Measurements from ENCODE around the gene ATXN7L1.

ATXN7L1 gene

DNA sequence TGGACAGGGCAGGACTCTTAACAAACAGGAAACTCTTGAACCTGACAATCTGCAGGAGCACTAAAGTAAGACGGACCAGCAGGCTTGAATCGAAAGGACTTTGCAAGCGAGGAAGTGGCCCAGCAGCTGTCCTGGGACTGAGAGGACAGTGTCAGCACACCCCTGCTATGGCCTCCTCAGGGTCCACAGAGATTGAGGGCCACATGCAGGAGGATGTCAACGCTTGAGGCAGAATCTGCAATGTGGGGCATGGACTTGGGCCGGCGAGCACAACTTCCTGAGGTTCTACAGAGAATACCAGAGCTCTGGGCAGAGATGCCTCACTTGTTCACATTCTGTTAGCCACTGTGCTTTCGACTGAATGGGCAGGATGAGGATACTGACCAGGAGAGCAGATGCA lies 210.7 kb downstream of the ATXN7L1 start:
- no peak for DNase-seq

DNA sequence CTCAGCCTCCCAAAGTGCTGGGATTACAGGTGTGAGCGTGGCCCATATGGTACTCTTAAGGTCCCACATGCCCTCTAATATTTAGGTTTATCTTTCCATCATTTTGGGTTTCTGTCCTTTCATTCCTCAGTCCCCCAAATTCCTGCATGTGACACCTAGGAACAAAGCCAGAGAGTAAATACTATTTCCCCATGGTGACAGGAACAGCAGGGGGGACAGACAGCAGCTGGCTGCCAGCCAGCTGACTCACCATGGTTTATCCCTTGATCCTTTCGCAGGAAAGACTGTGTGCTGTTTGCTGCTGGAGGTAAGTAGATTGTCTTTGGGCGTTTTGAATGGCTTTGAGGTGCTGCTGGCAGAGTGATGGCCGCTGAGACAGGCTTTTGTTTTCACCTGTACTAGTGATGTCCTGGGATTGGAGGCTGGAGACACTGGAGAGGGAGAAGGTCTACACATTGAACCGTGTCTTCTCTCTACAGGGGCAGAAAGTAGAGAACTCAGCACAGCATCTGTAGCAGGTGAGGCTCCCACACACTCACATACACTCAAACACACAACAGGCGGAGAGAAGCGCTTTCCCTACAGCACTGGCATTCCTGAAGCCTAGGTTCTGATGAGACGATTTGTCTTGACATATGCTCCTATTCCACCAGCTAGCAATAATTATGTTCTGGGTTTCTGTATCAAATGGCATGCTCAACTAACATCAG lies 211.4 kb downstream of the ATXN7L1 start:
- no peak for DNase-seq

DNA sequence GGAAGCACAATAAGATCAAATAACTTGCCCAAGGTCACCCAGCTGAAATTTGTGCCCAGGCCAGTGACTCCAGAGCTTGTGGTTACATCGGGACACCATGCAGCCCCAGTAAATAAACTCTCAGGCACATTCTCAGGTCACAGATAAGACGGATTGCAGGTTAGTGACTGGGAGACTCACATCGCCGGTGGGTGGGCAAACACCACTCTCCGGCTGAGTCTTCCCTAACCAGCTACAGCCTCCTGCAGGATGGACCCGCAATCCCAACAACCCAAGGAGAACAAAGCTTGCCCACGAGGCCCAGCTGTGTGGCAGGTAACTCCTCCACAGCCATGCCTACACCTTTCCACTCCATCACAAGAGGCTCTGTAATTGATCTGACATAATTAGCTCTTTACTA lies 213.4 kb downstream of the ATXN7L1 start:
- DNase-seq: no peak

DNA sequence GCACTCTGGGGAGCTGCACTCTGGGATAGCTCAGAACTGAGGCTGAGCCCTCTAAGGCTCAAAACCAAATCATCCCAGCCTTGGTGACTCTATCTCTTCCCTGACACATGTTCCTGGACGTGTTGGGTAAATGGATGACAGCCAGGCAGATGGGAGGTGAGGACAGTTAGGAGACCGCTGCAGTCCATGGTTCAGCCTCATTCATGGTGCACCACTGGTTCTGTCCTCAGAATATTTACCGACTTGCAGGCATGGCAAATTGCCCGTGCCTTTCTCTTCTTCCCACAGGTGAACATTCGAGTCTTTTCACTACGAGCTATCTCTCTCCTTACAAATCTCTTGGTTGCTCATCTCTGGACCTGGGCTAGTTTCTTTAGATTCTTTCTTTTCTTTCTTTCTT lies 214.8 kb downstream of the ATXN7L1 start:
- no peak for DNase-seq

DNA sequence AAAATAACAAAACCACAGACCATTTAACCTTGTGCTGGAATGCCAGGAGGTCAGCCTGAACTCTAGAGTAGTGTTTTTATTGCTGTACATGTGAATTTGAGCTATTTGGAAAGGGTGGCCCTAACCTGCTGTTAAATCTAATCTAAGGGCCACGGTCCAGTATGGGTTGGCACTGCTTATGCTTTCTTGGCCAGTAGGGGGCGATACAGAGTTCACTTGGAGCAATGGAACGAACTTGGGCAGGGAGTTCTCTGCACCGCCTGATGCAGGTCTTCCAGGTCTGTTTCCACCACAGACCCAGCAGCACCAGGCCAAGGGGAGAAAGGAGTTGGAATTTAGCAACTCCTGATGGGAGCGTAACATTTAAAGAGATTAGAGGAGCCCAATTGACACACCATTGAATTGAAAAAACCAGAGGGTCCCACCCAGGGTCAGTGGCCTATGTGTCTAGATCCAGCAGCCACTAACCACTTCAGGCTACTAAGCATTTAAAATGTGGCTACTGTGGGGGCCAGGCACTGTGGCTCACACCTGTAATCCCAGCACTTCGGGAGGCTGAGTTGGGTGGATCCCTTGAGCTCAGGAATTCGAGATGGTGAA lies 219.4 kb downstream of the ATXN7L1 start:
- no peak for DNase-seq

DNA sequence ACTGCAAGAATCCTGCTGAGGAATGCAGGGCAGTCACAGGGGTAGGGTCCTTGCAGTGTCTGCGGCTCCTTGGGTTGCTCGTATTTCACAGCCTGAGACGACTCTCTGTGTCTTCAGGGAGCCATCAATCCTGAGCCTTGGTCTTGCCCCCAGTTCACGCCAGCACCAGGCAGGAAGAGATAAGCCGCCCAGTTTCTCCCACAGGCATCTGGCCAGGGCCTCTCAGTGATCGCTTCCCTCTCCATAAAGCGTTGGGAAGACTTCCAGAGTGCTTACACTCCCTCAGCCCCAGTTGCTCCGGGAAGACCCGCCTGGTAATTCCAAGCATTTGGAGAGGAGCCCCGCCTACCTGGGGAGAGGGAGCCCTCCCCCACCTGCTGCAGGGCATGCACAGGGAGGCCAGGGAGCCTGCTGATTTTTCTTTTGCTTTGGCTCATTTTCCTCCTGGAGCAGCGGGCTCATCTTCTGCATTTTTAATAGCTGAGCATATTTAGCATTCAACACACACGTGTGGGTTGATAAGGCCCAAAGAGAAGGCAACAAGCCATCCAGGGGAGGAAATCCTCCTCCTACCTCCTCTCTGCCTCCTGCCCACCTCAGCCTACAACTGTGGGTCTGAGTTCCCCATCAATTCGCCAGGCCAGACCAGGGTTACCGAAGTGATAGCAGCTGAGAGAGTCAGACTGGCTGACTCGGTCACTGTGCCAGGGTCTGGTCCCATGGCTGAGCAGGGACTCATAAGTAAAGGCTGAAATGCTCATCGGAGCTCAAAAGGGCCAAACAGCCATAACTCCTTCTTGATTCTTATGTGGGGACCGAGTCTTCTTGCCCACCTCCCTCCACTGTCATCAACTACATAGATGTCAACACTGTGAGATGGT lies 220.7 kb downstream of the ATXN7L1 start:
- no peak for DNase-seq

DNA sequence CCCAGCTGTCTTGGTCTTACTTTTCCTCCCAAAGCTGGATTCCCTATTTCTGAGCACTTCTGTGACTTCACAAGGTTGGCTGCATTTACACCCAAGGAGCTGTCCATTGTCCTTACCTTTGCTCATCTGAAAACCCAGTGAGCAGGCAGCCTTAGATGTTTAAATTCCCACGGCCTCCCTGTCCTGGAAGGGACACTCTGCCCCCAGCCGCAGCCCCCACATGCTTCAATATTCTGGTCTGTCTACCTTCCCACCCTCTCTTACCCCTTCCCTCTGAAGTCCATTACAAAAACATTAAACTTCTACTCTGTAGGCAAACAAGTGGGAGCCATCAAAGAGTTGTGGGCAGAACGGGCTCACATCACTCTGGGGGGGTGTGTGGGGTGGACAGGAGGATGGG lies 221.3 kb downstream of the ATXN7L1 start:
- DNase-seq: no peak

DNA sequence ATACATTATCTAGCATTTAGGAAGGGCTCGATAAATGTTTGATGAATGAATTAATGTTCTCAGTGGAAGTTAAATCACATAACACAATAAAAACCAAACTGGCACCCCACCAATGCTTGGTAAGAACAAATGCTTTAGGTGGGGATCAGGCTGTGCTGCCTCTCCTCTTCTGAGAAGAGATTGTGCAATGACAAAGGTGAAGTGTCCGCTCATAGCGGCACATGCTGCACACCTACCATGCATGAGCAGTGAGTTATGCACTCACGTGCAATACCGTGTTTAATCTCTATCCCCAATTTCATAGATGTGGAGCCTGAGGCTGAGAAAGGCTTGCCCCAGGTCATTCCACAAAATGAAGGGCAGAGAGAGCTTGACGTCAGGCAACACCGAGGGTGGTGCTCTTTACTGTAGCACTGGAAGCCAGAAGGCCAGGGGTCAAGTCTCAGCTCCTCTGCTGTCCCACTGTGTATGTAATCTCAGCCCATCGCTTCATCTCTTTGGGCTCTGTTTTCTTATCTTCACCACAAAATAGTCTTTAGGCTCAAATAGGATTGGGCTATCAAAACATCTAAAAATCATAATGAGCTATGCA lies 222.2 kb downstream of the ATXN7L1 start:
- no peak for DNase-seq

DNA sequence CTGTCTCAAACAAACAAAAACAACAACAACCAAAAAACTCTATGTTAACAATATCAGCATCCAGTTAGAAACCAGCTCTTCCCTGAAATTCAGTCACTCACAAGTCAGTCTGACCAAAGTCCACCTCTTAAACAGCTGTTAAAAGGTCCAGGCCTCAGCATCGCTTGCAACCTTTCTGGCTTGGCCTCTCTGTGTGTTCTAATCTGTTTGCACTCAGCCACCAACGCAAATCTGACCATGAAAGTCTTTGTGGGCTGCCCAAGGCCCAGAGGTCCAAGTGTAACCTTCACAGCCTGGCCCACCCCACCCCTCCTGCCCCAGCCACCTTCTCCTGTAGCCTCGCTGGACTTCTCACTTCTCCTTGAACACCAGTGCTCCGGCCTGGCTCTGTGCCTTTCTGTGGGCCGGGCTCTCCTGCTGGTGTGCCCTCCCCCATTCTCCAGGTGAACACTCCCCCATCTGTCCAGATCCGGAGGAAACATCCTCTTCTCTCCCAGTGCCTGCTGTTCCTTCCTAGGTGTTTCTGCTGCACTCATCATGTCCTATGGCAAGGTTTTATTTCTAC lies 222.9 kb downstream of the ATXN7L1 start:
- DNase-seq: no peak

DNA sequence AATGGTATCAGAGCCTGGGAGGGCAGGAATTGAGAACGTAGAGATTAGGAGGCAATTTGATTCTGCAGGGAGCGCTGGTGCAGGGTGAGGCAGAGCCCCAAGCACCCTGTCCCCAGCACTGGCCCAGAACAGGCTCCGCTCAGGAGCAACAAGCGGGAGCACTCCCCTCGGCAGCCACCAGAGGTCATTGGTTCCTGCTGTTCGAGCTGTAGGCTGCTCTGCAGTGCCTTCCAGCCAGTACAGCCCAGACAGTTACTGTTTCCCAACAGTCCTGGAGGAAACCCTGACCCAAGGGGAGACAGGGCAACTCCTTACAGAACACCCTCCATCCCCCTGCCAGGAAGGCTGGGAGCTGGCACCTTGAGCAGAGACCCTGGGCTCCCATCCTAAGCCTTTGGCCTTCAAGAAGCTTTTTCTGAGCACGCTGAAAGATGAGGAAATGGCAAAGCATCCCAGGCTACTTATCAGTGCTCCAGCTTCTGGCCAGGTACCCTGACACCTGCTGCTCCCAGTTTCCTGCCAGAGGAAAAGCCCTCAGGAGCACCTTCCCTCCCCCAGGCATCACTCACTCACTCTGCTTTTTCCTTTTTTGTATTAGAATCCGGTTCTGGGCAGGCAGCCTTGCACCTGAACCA lies 223.9 kb downstream of the ATXN7L1 start:
- DNase-seq: peak; percentile 16 to 65

DNA sequence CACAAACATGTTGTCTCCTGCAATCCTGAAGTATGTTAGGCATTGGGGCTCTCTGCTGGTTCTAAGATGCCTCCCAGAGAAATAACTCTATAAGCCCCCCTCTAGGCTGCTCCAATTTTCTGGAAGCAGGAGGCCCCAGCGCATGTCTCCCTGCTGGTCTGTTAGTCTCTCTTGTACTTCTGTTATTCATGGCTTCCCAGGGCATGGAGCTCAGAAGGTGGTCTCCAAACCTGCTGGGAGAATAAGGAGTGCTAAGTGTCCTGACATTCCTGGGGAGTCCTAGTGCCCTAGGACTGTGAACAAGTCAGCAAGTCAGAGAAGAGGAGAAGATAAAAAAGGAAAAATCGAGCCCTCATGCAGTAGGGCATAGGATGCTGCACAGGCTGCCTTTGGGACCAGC lies 224.6 kb downstream of the ATXN7L1 start:
- DNase-seq: no peak

DNA sequence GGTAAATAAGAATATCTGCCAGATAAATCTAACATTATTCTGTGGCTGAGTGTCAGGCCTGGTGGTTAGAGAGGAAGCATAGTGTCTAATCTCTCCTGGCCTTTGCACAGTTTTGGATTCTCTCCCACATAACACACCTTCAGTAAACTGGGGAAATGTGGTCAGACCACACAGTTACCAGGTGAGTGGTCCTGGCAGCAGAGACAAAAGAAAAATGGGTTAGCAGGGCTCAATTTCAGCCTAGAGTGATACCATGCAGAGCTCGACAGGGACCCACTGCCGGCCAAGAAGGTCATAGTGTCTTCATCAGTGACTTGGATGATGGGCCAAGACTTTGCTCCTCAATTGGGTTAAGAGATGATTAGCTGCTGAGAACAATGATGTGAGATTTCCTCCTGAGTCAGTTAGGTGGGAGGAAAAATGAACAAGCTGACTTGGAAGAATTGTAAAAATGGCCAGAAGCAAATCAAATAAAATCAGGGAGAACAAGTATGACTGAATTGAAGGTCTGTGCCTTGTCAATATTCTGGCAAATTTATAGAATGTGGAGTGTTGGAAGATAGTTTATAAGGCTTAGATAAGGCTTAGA lies 225.9 kb downstream of the ATXN7L1 start:
- DNase-seq: no peak

DNA sequence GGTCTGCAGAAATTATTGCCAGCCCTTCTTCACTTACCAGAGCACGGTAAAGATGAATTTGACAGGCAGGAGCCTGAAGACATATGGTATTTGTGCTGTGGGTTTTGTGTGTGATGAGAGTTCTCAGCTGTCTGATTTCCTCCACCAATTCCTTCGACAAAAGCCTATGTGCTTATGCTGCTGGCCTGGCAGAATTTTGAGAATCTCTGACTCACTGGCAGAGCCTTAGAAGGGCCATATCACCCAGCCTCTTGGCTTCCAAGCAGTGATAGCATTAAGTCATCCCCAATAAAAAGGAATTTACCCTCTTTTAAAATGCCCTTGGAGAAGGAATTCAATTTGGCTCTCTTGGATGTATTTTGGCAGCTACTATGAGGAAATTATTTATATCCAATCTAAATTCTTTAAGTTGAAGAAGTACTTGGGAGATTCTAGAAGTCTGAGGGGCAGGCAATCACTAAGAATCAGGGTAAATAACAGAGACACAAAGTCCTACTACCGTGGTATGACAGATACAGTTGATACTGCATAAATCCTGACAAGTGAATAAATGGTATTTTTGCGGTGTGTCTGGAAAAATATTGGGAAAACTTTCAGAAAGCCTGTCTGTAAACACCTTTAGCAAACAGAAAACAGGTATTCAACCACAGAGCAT lies 226.5 kb downstream of the ATXN7L1 start:
- DNase-seq: no peak

DNA sequence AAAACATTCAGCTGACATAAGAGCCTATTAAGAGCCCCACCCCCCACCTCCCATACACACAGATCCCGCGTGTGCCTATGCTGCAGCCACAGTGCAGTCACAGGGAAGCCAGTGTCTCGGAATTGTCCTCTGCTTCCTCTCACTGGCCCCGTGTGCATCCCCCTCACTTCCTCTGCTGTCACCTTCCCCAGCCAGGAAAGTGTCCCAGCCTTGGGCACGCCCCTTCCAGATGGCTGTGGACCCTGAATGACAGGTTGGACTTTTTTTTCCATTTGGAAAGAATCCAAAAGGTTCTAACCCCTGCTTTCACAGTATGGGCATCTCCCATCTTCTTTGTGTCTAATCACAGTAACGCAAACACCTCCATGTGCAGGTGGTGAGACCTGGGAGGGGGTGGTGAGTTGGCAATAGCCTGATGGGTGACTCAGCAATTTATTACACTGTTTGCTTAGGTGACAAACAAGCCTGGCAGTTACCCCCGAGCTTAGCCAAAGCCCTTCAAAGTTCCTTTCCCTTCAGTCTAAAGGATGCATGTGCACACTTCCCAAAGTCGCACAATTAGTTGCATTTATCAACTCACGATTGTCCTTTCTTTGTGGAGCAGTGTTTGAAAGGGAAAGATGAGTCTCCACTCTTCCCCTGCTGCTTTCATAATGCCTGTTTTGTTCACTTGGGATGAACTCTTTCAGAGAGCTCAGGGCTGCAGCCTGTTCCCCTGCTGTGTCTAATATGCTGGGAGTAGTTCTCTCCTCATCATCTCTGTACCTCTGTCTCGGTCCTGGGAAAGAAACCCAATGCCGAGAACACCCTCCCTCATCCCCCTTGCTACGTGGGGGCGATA lies 227.6 kb downstream of the ATXN7L1 start:
- no peak for DNase-seq

DNA sequence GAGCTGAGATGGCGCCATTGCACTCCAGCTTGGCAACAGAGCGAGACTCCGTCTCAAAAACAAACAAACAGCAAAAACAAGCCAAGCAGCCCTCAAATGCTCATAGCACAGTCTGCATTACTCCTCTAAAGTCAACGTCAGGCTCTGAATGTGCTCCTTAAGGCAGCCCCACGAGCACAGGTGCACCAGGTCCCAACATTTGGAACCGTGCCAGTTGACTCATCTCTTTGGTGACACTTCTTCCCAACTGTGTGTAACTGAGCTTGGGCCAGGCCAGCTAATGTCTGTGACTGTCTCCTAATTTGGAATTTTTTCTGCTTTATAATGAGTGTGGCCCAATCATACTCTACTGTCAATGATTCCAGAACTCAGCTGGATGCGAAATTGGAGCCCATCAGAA lies 228.8 kb downstream of the ATXN7L1 start:
- DNase-seq: no peak

DNA sequence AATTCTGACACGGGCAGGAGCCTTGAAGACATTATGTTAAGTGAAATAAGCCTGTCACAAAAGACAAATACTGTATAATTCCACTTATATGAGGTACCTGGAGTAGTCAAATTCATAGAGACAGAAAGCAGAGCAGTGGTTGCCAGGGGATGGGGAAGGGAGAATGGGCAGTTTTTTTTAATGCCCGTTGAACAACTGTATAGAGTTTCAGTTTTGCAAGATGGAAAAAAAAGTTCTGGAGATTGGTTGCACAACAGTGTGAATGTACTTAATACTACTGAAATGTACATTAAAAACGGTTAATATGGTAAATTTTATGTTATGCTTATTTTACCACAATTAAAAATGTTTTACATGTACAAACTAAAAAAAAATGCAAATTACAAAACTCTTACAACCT lies 231.5 kb downstream of the ATXN7L1 start:
- no peak for DNase-seq

DNA sequence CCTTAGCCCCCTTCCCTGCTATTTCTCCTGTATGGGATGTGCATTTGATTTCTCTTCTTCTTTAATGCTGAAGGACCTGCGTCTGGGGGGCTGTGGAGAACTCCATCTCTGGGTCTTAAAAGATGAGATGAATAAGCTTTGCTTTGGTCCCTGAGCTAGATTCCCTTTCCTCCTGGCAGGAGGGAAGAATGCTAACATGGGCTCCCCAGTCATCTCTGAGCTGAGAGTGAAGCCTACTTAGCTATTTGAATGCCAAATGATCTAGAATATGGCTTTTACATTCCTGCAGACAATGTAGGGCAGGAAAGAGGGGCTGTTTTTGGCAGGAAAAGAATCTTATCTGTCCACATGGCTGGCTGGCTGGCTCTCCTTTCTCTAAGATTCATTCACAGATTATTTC lies 232.5 kb downstream of the ATXN7L1 start:
- no peak for DNase-seq

DNA sequence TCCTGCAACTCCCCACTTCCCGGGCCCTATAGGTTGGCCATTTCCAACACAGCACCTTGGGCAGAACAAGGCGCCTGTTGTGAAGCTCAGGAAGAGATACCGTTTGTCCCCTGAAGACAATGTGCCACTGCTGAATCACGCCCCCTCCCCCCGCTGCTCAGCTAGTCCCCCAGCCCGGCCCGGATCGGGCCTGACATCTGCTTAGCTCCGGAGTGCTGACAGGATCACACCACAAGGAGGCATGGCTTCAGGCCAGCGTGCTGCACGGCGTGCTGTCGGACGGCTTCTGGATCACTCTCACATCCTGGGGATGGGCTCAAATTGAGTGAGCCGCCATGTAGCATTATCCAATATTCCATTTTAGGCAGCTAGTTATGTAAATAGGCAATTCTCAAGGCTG lies 233.0 kb downstream of the ATXN7L1 start:
- DNase-seq: no peak

DNA sequence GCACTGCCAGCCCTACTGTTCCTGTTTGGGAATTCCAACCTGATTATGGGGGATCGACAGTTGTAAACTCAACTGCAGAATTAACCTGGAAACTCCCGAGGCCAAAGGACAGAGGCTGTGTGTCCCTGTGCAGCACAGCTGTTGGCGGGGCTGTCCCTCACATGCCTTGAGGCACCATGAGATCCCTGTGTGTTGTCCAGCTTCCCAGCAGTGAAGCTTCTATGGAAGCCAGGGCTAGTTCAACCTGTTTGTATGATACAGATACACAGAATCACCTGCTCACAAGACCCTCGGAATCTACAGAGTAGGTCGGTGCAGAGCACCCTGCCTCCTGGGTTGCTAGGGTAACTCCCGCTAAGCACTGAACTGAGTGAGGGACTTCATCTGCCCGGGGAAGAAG lies 234.1 kb downstream of the ATXN7L1 start:
- DNase-seq: no peak

DNA sequence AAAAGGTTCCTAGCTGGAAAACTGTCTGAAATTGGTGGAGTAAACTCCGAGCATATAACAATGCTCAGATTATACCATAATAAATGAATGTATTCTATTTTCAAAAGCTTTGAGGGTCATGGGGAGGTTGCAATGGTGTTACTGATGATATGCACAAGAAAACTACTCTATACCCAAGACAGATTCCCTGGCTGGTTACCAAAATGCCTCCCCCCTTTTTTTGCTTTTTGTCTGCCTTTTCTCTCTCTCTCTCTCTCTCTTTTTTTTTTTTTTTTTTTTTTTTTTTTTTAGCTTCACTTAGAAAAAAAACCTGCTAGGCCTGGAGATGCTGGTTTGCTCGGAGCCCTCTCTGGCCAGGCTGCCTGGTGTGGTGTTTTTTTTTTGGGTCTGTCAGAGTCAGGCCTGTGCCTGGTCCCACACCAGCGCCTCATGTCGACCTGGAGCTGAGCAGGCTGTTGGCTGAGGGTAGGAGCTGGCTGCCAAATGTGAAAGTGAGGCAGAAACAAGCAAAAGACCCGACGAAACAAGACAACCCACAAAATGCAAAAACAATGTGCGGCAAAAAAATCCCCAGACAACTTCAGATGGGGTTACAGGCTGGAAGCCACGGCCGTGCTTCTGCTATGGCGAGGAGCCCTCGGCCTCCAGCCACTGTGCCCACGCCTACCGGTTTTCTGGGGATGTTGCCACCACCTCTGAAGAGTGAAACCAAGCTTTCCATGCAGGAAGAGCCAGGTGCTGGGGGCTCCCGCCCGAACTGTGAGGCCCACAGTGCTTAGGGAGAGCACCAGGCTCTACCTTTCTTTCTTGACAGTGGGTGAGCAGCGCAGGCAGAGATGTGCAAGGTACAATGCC lies 235.2 kb downstream of the ATXN7L1 start:
- DNase-seq: peak; percentile 9 to 69

All from cerebellar nuclear complex (tissue), 1 donor.